GM13977 (cell line): Measurements from ENCODE around the gene ANKRD9.
"Not testable (repeated sequence)": the region's sequence is repeated elsewhere in the genome, so short reads cannot be mapped to it uniquely, and the experiment has no call there.

ENCODE experiments used
- DNase-seq: peaks from one replicate; pipeline ENCODE4 v3.0.0; 2012; ENCODE audit warnings: low spot score
- CTCF ChIP-seq: IDR thresholded peaks from 2 replicates; pipeline ENCODE4 v1.5.1; 2012; ENCODE audit warnings: mild to moderate bottlenecking, control low read depth; ENCODE audit not compliant: insufficient read depth; ENCODE audit errors: extremely low read depth, missing control alignments
- in situ Hi-C: fragments of 300-500 bp; cut with MboI; formaldehyde crosslinking; loops from one replicate; pipeline ENCODE4 v1.12.0; 2022; ENCODE audit warnings: low sequenced_read_pairs, low pct_unique_long_range_greater_than_20kb, mixed read lengths, inconsistent platforms; ENCODE audit not compliant: unreplicated experiment

ANKRD9 gene

GRCh38 chr14:102541771-102542170 is 32.2 kb upstream of the ANKRD9 start:
- no peak for DNase-seq
- in situ Hi-C loops, result no loop called here
- no peak for TF ChIP-seq CTCF

- DNase-seq, in situ Hi-C loops: not testable (repeated sequence)
These were observed 31.5 kb upstream of the ANKRD9 start for GRCh38 chr14:102541029-102541491.

- DNase-seq, result no peak
- in situ Hi-C loops, result no loop called here
- TF ChIP-seq CTCF, result no peak
These were observed 30.9 kb upstream of the ANKRD9 start for GRCh38 chr14:102540315-102541028.

- no peak for TF ChIP-seq CTCF
- in situ Hi-C loops, result no loop called here
- no peak for DNase-seq
These were observed 30.2 kb upstream of the ANKRD9 start for GRCh38 chr14:102539544-102540314.

GRCh38 chr14:102538602-102539543 is 29.3 kb upstream of the ANKRD9 start:
- no peak for DNase-seq
- in situ Hi-C loops, result no loop called here
- TF ChIP-seq CTCF, result no peak

- in situ Hi-C loops, result no loop called here
These were observed 28.5 kb upstream of the ANKRD9 start for GRCh38 chr14:102537981-102538601.

More at GRCh38 chr14:102537981-102538601, 28.5 kb upstream of the ANKRD9 start:
- no peak for DNase-seq
- no peak for TF ChIP-seq CTCF
